ENCODE data around the gene ANKRD36C. TPM values are rescaled to one million over a fixed set of nuclear protein-coding genes. Genes with fewer than 3 reads are reported as not detected.
A peak's percentile ranks its signal among the peaks of the same experiment; 100 is the strongest.
"Not testable (repeated sequence)": the region's sequence is repeated elsewhere in the genome, so short reads cannot be mapped to it uniquely, and the experiment has no call there.

The ANKRD36C gene
- total and polyA plus RNA-seq, 8 donors, result 1.5 to 582 (median 100) TPM

- H3K27me3 ChIP-seq; intact Hi-C loops (cut with DNase I; ENCODE audit: low total_unique reads); H3K36me3 ChIP-seq; H3K9me3 ChIP-seq: not testable (repeated sequence)
- peak; percentile 60 to 66 for DNase-seq
- TF ChIP-seq CTCF (IDR thresholded peaks at IDR 0.05), result peak in 5 of 7 experiments; percentile 41 to 98 (median 82)
- Histone ChIP-seq H3K27ac (peak overlapping the region; percentile 82 to 97 (median 92)), H3K4me1 (peaks cover 0 to 16% (median 2%) of the 10 kb centered on the region in 4 donors), H3K4me3 (peak overlapping the region; percentile 53 to 74 (median 65))
- 4 to 8% (median 4%) methylated on average over 11 to 34 of the region's 34 CpGs for WGBS, 5 donors
Measured at GRCh38 chr2:95992520-95993272, 1.1 kb upstream of the ANKRD36C start.

GRCh38 chr2:95992102-95992501 lies 478 bp upstream of the ANKRD36C start:
- H3K36me3 ChIP-seq; H3K27me3 ChIP-seq; intact Hi-C loops (cut with DNase I; ENCODE audit: low total_unique reads); DNase-seq; H3K9me3 ChIP-seq: not testable (repeated sequence)
- H3K4me3 ChIP-seq, result peak overlapping the region; percentile 53 to 74 (median 65)
- 0% methylated on average over 4 to 12 of the region's 39 CpGs; no CpG with 5 or more reads in 2 of the 5 donors for WGBS, 5 donors
- peak overlapping the region; percentile 82 to 97 (median 92) for H3K27ac ChIP-seq
- peaks cover 0 to 16% (median 2%) of the 10 kb centered on the region in 4 donors for H3K4me1 ChIP-seq

GRCh38 chr2:95990884-95991283 lies 740 bp downstream of the ANKRD36C start:
- 5 to 7% (median 6%) methylated on average over 4 to 6 of the region's 6 CpGs for WGBS, 5 donors
- H3K4me3 ChIP-seq, result peak overlapping the region; percentile 53 to 74 (median 65)
- H3K9me3 ChIP-seq; H3K36me3 ChIP-seq; intact Hi-C loops (cut with DNase I; ENCODE audit: low total_unique reads); H3K27me3 ChIP-seq: not testable (repeated sequence)
- H3K4me1 ChIP-seq, result peaks cover 0 to 16% (median 2%) of the 10 kb centered on the region in 4 donors
- H3K27ac ChIP-seq, result peak overlapping the region in 1 of 5 donors; percentile 84
- DNase-seq, result peak in 1 of 2 donors; percentile 42

- 45 to 65% (median 53%) methylated on average over 2 of the region's 2 CpGs for WGBS, 5 donors
- H3K27ac ChIP-seq; H3K9me3 ChIP-seq; intact Hi-C loops (cut with DNase I; ENCODE audit: low total_unique reads); H3K27me3 ChIP-seq; H3K4me3 ChIP-seq; DNase-seq; H3K4me1 ChIP-seq: not testable (repeated sequence)
- H3K36me3 ChIP-seq, result peaks cover 9 to 37% (median 32%) of the 10 kb centered on the region in 4 donors
Measured at GRCh38 chr2:95951662-95952061, 40.0 kb downstream of the ANKRD36C start.

GRCh38 chr2:95948039-95948438 lies 43.6 kb downstream of the ANKRD36C start:
- H3K4me3 ChIP-seq; H3K27ac ChIP-seq; H3K4me1 ChIP-seq; H3K9me3 ChIP-seq; DNase-seq; intact Hi-C loops (cut with DNase I; ENCODE audit: low total_unique reads); H3K27me3 ChIP-seq: not testable (repeated sequence)
- WGBS, 5 donors, result 77 to 87% (median 79%) methylated on average over 1 of the region's 1 CpG
- peaks cover 5 to 43% (median 33%) of the 10 kb centered on the region in 4 donors for H3K36me3 ChIP-seq

GRCh38 chr2:95939947-95940346 lies 51.7 kb downstream of the ANKRD36C start:
- H3K4me1 ChIP-seq; H3K4me3 ChIP-seq; H3K9me3 ChIP-seq; DNase-seq; intact Hi-C loops (cut with DNase I; ENCODE audit: low total_unique reads); H3K27ac ChIP-seq; H3K27me3 ChIP-seq: not testable (repeated sequence)
- WGBS, 5 donors, result 85 to 94% (median 91%) methylated on average over 11 of the region's 11 CpGs
- H3K36me3 ChIP-seq, result peaks cover 0 to 37% (median 24%) of the 10 kb centered on the region in 4 donors

- H3K36me3 ChIP-seq, result peaks cover 0 to 41% (median 28%) of the 10 kb centered on the region in 4 donors
- H3K27ac ChIP-seq; DNase-seq; H3K27me3 ChIP-seq; H3K4me3 ChIP-seq; intact Hi-C loops (cut with DNase I; ENCODE audit: low total_unique reads); H3K9me3 ChIP-seq; H3K4me1 ChIP-seq: not testable (repeated sequence)
- WGBS, 5 donors, result 85 to 97% (median 89%) methylated on average over 3 of the region's 3 CpGs
Measured at GRCh38 chr2:95930740-95931139, 60.9 kb downstream of the ANKRD36C start.

- WGBS, 5 donors, result 25 to 54% (median 40%) methylated on average over 1 of the region's 1 CpG
- H3K4me3 ChIP-seq, result not testable (repeated sequence)
Measured at GRCh38 chr2:95917007-95917406, 74.6 kb downstream of the ANKRD36C start.

More at GRCh38 chr2:95917007-95917406, 74.6 kb downstream of the ANKRD36C start:
- peaks cover 0 to 16% (median 0%) of the 10 kb centered on the region in 4 donors for H3K4me1 ChIP-seq
- peak overlapping the region in 1 of 5 donors; percentile 69 for H3K27ac ChIP-seq
- peaks cover 0 to 72% (median 50%) of the 10 kb centered on the region in 4 donors for H3K36me3 ChIP-seq
- DNase-seq; H3K9me3 ChIP-seq; intact Hi-C loops (cut with DNase I; ENCODE audit: low total_unique reads); H3K27me3 ChIP-seq: not testable (repeated sequence)
